ENCODE data around the gene SAMM50. TPM values are rescaled to one million over a fixed set of nuclear protein-coding genes. Genes with fewer than 3 reads are reported as not detected.

Gene SAMM50
- total and polyA plus RNA-seq, 10 of the 15 experiments (the other 5 are each of a cell fraction or from before 2014, with no cell fraction given), result 38.2 to 126 (median 62.4) TPM

- POLR2A ChIA-PET, result no interaction called here
- BruUV-seq (replicated peaks), result no TSS peak
- RAD21 ChIA-PET (ENCODE audit: unreplicated experiment), result interaction anchor here (0.7 to 2.4 kb wide), 2 partner anchors 20 to 66 kb away, joined by 3 to 10 read pairs; no protein-coding TSS in a partner anchor
These were observed 64.2 kb downstream of the SAMM50 start for GRCh38 chr22:44019416-44019815.

More at GRCh38 chr22:44019416-44019815, 64.2 kb downstream of the SAMM50 start:
- CTCF ChIA-PET, result interaction anchor here (1.5 to 9.4 kb wide), 2 partner anchors 26 to 65 kb away, joined by 3 to 74 read pairs; no protein-coding TSS in a partner anchor
- in situ Hi-C loops (cut with MboI) (no loop called here), intact Hi-C loops (cut with micrococcal nuclease; ENCODE audit: unreplicated experiment) (no loop called here)
- H3K79me2 ChIP-seq (ENCODE audit: control insufficient read depth, insufficient read depth, low read length), result peaks cover 25% of the 10 kb centered on the region
- H3K9ac ChIP-seq (ENCODE audit: control insufficient read depth, insufficient read depth, low read length), result no peak overlapping the region
- no peaks in the 10 kb centered on the region for H3K9me3 ChIP-seq (replicated peaks; ENCODE audit: control insufficient read depth, insufficient read depth, low read length)
- ATAC-seq (no peak), FAIRE-seq (no peak), DNase-seq (ENCODE audit: low read depth, low spot score) (no peak)
- no peak overlapping the region for H3K4me3 ChIP-seq
- peaks cover 3% of the 10 kb centered on the region; the same call in 1 of the 2 replicates for H3K4me1 ChIP-seq (ENCODE audit: control insufficient read depth, insufficient read depth, low read length)
- H4K20me1 ChIP-seq (ENCODE audit: control insufficient read depth, insufficient read depth), result no peaks in the 10 kb centered on the region
- H3K4me2 ChIP-seq (ENCODE audit: control insufficient read depth, insufficient read depth), result no peak overlapping the region
- no peaks in the 10 kb centered on the region for H3K36me3 ChIP-seq (ENCODE audit: control insufficient read depth in 2 of 2, insufficient read depth in 2 of 2, low read length in 1 of 2)
- no peak overlapping the region for H3K27ac ChIP-seq (ENCODE audit: control insufficient read depth, insufficient read depth)
- SMC1A ChIA-PET (ENCODE audit: uncharacterized antibody, unreplicated experiment), result interaction anchor here (3.6 kb wide), 1 partner anchor 67 kb away, joined by 16 read pairs; no protein-coding TSS in a partner anchor
- no peaks in the 10 kb centered on the region for H3K27me3 ChIP-seq (replicated peaks in 1 of 2; ENCODE audit: control insufficient read depth in 2 of 2, insufficient read depth in 2 of 2, low read length in 1 of 2)
- 79% methylated on average over 10 of the region's 10 CpGs for WGBS (ENCODE audit: insufficient coverage, insufficient replicate concordance, low lambda C conversion rate, missing lambda C conversion rate)
- H2AFZ ChIP-seq (ENCODE audit: control insufficient read depth, low read depth, low read length), result no peak overlapping the region
- no peak for TF ChIP-seq ATF3 (IDR thresholded peaks at IDR 0.05; ENCODE audit: borderline replicate concordance, extremely low read depth, low read depth, low read length)
- TF ChIP-seq POLR2AphosphoS2 (IDR thresholded peaks at IDR 0.05; ENCODE audit: low read depth, low read length), result no peak
- no peak for TF ChIP-seq HDAC2 (IDR thresholded peaks at IDR 0.05)
- no peak for TF ChIP-seq CBFB (IDR thresholded peaks at IDR 0.05; ENCODE audit: low read depth)
- no peak for TF ChIP-seq KAT2A (conservative IDR thresholded peaks at IDR 0.05; ENCODE audit: control insufficient read depth, low read depth, low read length)
- no peak for TF ChIP-seq NRF1 (conservative IDR thresholded peaks at IDR 0.05; ENCODE audit: low read depth, low read length)
- TF ChIP-seq STAT3 (IDR thresholded peaks at IDR 0.05; ENCODE audit: low read depth, low read length), result no peak
- TF ChIP-seq ZBTB4 (CRISPR knock-in tag; IDR thresholded peaks at IDR 0.05), result no peak
- TF ChIP-seq USF1 (IDR thresholded peaks at IDR 0.05; ENCODE audit: borderline replicate concordance, extremely low read length, insufficient read depth, low read depth, low read length), result no peak
- peak; percentile 15; the same call in 1 of the 2 replicates for TF ChIP-seq SPI1 (IDR thresholded peaks at IDR 0.05; ENCODE audit: borderline replicate concordance, insufficient read depth, low read depth, low read length)
- no peak for TF ChIP-seq NR2C1 (IDR thresholded peaks at IDR 0.05)
- TF ChIP-seq CTCF (IDR thresholded peaks at IDR 0.05 in 2 of 3, conservative IDR thresholded peaks at IDR 0.05 in 1 of 3; ENCODE audit: control insufficient read depth in 2 of 3, extremely low read depth in 1 of 3, insufficient read depth in 1 of 3, low read depth in 3 of 3, low read length in 3 of 3), result no peak
- TF ChIP-seq MEF2B (IDR thresholded peaks at IDR 0.05; ENCODE audit: partially characterized antibody, poor library complexity, severe bottlenecking), result peak; percentile 18

Measured in GM12878 (cell line).